GM10266 (cell line): ENCODE results near the gene DPM3.

Source experiments
- DNase-seq: peaks from one replicate; pipeline ENCODE4 v3.0.0; 2012; ENCODE audit errors: extremely low spot score
- CTCF ChIP-seq: IDR thresholded peaks from 2 replicates; pipeline ENCODE4 v1.5.1; 2012; ENCODE audit warnings: mild to moderate bottlenecking, low read depth; ENCODE audit not compliant: control insufficient read depth, insufficient read depth; ENCODE audit errors: missing control alignments

DPM3 gene

DNA sequence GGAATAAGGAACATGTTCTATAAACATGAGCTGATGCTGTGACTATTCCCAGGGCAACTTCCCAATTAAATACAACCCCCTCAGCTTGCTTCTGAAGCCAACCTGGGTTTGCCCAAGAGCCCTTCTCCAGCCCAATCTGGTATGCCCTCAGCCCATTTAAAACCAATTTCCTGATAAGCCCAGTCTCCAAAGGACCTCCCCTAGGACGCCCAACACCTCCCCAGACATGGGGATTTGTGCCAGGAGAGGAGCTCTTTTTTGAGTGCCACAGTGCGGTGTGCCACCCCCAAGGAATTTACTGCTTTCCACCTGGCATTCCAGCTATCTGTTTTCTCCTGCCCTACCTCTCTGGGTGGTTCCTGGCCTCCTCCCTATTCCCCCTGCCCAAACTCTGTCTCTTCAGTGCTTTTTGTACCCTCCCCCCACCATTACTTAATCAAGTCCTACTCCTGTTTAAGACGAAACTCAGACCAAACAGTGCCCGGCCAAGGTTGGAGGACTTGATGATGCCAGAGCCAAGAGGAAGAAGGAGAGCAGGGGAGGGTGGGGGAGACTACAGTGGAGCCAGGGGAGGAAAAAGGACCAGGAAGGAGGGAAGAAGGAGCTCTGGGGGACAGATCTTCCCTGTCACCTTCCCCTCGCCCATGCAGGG lies 24.1 kb downstream of the DPM3 start:
- TF ChIP-seq CTCF: no peak
- DNase-seq: no peak

GRCh38 chr1:155113450-155113980 lies 26.8 kb downstream of the DPM3 start:
- no peak for DNase-seq
- no peak for TF ChIP-seq CTCF

- DNase-seq: no peak
- no peak for TF ChIP-seq CTCF
Measured at GRCh38 chr1:155110826-155111225, 29.5 kb downstream of the DPM3 start.

- no peak for DNase-seq
- TF ChIP-seq CTCF: no peak
Measured at GRCh38 chr1:155110381-155110780, 29.9 kb downstream of the DPM3 start.

DNA sequence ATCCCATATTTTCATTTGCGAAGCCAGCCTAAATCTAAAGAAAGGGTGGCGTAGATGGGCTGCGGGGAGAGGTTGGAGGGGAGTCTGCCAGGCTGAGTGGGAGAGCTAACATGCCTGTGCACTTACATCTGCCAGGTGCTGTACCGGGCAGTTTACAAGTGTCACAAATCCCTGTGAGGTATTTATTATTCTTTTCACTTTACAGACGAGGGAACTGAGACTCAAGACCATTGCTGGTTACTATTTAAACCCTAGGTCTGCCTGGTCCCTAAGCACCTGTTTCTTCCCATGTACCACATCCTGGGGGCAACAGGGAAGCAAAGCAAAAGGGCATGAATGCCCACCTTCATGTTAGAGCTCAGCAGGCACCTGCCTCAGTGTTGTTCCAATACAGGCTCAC lies 32.0 kb downstream of the DPM3 start:
- no peak for DNase-seq
- no peak for TF ChIP-seq CTCF

GRCh38 chr1:155107309-155108264 lies 32.7 kb downstream of the DPM3 start:
- DNase-seq: no peak
- no peak for TF ChIP-seq CTCF
